OCI-LY1 (cell line): ENCODE measurements around the gene MKNK1.

ENCODE experiments used
- H2AFZ ChIP-seq: fragments of 200-600 bp; sonication (generic), shearing (Covaris generic); 2 replicates; pipeline ENCODE4 v1.6.0; 2014; ENCODE audit warnings: antibody characterized with exemption, mild to moderate bottlenecking, low read length
- H3F3A ChIP-seq: fragments of 200-600 bp; sonication (generic), shearing (Covaris generic); 2 replicates; pipeline ENCODE4 v1.6.0; 2014; ENCODE audit warnings: mild to moderate bottlenecking, antibody characterized with exemption, low read length, moderate library complexity; ENCODE audit not compliant: insufficient read depth
- H3K27ac ChIP-seq: fragments of 200-600 bp; sonication (generic); 2 replicates; pipeline ENCODE4 v1.5.1; 2014; ENCODE audit warnings: low read length, mixed run types, mild to moderate bottlenecking, low read depth; ENCODE audit not compliant: poor library complexity, severe bottlenecking
- H3K27me3 ChIP-seq: fragments of 200-600 bp; sonication (generic); 2 replicates; pipeline ENCODE4 v1.6.0; 2014; ENCODE audit warnings: antibody characterized with exemption, mild to moderate bottlenecking, low read length, moderate library complexity; ENCODE audit not compliant: insufficient read depth
- H3K36me3 ChIP-seq: fragments of 200-600 bp; sonication (generic); 2 replicates; pipeline ENCODE4 v1.6.1; 2014; ENCODE audit warnings: mild to moderate bottlenecking, antibody characterized with exemption, low read length, moderate library complexity, mixed read lengths; ENCODE audit not compliant: insufficient read depth
- H3K4me1 ChIP-seq: fragments of 200-600 bp; sonication (generic); 2 replicates; pipeline ENCODE4 v1.5.1; 2014; ENCODE audit warnings: mild to moderate bottlenecking, low read length, moderate library complexity; ENCODE audit not compliant: insufficient read depth, severe bottlenecking
- H3K4me2 ChIP-seq: fragments of 200-600 bp; sonication (generic), shearing (Covaris generic); 2 replicates; pipeline ENCODE4 v1.6.1; 2014; ENCODE audit warnings: low read length
- H3K4me3 ChIP-seq: fragments of 200-600 bp; sonication (generic); 2 replicates; pipeline ENCODE4 v1.5.1; 2014; ENCODE audit warnings: low read length, low read depth, mild to moderate bottlenecking, mixed read lengths; ENCODE audit not compliant: poor library complexity, severe bottlenecking
- H3K79me2 ChIP-seq: fragments of 200-600 bp; shearing (Covaris generic); 2 replicates; pipeline ENCODE4 v1.6.1; 2016; ENCODE audit warnings: mixed run types, low read length, mixed read lengths; ENCODE audit not compliant: insufficient read depth
- H3K9ac ChIP-seq: fragments of 200-600 bp; sonication (generic), shearing (Covaris generic); 2 replicates; pipeline ENCODE4 v1.6.1; 2014; ENCODE audit warnings: mild to moderate bottlenecking, low read length, mixed read lengths
- H3K9me2 ChIP-seq: fragments of 200-600 bp; sonication (generic), shearing (Covaris generic); 2 replicates; pipeline ENCODE4 v1.6.1; 2014; ENCODE audit warnings: low read depth, mild to moderate bottlenecking, low read length, mixed read lengths
- H3K9me3 ChIP-seq: fragments of 200-600 bp; shearing (Covaris generic); 2 replicates; pipeline ENCODE4 v1.6.1; 2014; ENCODE audit warnings: low read length, mixed read lengths
- H4K20me1 ChIP-seq: fragments of 200-600 bp; sonication (generic), shearing (Covaris generic); 2 replicates; pipeline ENCODE4 v1.6.0; 2016; ENCODE audit warnings: mild to moderate bottlenecking, low read length; ENCODE audit not compliant: insufficient read depth
- EZH2 ChIP-seq: fragments of 200-600 bp; sonication (generic), shearing (Covaris generic); IDR thresholded peaks from 2 replicates; pipeline ENCODE4 v1.8.0; 2017; ENCODE audit warnings: borderline replicate concordance, mixed run types, mild to moderate bottlenecking, antibody characterized with exemption, low read length, moderate library complexity, mixed read lengths
- TF ChIP-seq, protein P1 (sequence below): fragments of 200-600 bp; sonication (generic), shearing (Covaris generic); IDR thresholded peaks from 2 replicates; pipeline ENCODE4 v1.5.1; 2017; ENCODE audit warnings: mild to moderate bottlenecking, antibody characterized with exemption, low read length, moderate library complexity, mixed read lengths

Gene MKNK1

DNA sequence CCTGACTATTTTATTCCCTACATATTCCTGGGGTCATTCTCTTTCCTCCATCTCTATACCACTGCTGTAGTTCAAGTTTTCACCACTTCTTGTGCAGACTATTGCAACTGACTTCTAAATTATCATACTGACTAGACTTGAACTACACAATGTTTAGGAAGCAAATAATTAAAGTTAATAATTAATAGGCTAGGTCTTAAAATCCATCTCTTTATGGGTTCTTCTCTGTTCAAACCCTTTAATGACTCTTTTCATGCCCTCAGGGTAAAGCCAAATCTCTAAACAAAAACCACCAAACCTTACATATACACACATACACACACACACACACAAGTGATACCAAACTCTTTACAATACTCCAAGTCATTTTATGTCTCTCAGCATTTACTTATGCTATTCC is 34.9 kb upstream of the MKNK1 start:
- Histone ChIP-seq H3K4me1 (no peaks in the 10 kb centered on the region), H2AFZ (no peak overlapping the region), H3K4me3 (no peak overlapping the region), H3K9me3 (no peaks in the 10 kb centered on the region), H3K27me3 (no peaks in the 10 kb centered on the region), H3K9ac (no peak overlapping the region), H3F3A (no peaks in the 10 kb centered on the region; the same call in 1 of the 2 replicates), H3K27ac (no peak overlapping the region), H3K9me2 (no peaks in the 10 kb centered on the region), H3K4me2 (no peak overlapping the region), H3K36me3 (peaks cover 24% of the 10 kb centered on the region; the same call in 1 of the 2 replicates), H4K20me1 (no peaks in the 10 kb centered on the region), H3K79me2 (no peaks in the 10 kb centered on the region)
- TF ChIP-seq, protein P1, sequence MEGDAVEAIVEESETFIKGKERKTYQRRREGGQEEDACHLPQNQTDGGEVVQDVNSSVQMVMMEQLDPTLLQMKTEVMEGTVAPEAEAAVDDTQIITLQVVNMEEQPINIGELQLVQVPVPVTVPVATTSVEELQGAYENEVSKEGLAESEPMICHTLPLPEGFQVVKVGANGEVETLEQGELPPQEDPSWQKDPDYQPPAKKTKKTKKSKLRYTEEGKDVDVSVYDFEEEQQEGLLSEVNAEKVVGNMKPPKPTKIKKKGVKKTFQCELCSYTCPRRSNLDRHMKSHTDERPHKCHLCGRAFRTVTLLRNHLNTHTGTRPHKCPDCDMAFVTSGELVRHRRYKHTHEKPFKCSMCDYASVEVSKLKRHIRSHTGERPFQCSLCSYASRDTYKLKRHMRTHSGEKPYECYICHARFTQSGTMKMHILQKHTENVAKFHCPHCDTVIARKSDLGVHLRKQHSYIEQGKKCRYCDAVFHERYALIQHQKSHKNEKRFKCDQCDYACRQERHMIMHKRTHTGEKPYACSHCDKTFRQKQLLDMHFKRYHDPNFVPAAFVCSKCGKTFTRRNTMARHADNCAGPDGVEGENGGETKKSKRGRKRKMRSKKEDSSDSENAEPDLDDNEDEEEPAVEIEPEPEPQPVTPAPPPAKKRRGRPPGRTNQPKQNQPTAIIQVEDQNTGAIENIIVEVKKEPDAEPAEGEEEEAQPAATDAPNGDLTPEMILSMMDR = no peak
- TF ChIP-seq EZH2 = no peak

DNA sequence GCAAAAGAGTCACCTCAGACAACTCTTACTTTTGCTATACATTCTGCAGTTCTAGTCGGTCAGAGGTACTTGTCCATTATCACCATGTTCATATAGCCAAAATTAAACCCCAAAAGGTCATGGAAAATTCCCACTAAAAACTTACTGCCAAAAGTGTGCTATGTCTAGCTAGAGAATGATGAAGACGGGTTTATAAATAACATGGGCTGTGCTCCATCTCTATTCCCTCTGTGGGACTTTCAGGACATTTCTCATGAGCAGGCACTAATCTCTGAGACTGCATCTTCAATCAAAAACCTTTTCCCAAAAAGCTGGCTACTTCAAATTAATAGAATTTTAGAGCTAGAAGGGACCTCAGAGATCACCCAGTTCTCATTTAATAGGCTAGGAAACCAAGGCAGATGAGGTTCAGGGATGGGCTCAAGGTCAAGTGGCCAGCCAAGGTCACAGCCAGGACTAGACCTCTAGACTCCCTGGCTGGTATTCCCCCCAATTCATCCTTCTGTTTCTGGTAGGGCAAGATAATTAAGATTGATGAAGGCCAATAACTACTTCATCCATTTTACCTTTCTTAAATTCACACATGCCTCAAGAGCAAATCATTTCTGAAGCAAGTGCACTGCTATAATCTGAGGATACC is 33.5 kb upstream of the MKNK1 start:
- Histone ChIP-seq H3K27me3 (no peaks in the 10 kb centered on the region), H3K4me3 (no peak overlapping the region), H3K9ac (no peak overlapping the region), H3K36me3 (peaks cover 24% of the 10 kb centered on the region; the same call in 1 of the 2 replicates), H2AFZ (no peak overlapping the region), H3K4me1 (no peaks in the 10 kb centered on the region), H3K27ac (no peak overlapping the region), H3K4me2 (no peak overlapping the region), H3F3A (no peaks in the 10 kb centered on the region; the same call in 1 of the 2 replicates), H3K79me2 (no peaks in the 10 kb centered on the region), H4K20me1 (no peaks in the 10 kb centered on the region), H3K9me3 (no peaks in the 10 kb centered on the region), H3K9me2 (no peaks in the 10 kb centered on the region)
- TF ChIP-seq EZH2 = no peak
- TF ChIP-seq, protein P1 = no peak

DNA sequence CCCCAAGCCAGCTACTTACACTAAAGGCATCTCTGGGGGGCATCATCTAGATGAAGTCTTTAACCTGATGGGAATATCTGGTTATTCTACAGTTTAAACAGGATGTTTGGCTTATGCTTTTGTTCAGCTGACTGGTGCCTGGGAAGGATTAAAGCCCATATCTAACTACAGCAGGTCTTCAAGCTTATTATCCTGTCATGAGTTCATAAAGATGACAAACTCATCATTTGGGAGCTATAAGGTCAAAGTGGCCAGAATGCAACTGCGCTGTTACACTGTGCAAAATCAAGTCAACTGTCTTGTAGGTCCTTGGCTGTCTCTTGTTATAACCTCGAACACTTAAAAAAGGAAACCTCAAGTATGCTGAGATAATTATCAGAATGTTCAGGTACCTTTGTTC is 31.1 kb upstream of the MKNK1 start:
- Histone ChIP-seq H3K36me3 (peaks cover 31% of the 10 kb centered on the region), H2AFZ (no peak overlapping the region), H3K27ac (no peak overlapping the region), H3K27me3 (no peaks in the 10 kb centered on the region), H3K4me3 (no peak overlapping the region), H3F3A (no peaks in the 10 kb centered on the region; the same call in 1 of the 2 replicates), H3K4me2 (no peak overlapping the region), H3K9me2 (no peaks in the 10 kb centered on the region), H3K9me3 (no peaks in the 10 kb centered on the region), H4K20me1 (no peaks in the 10 kb centered on the region), H3K79me2 (no peaks in the 10 kb centered on the region), H3K9ac (no peak overlapping the region), H3K4me1 (no peaks in the 10 kb centered on the region)
- TF ChIP-seq EZH2 = no peak
- TF ChIP-seq, protein P1 = no peak
